Tongue (tissue), 2 donors: Measurements from ENCODE around the gene GRIA1. TPM values are rescaled to one million over a fixed set of nuclear protein-coding genes. Genes with fewer than 3 reads are reported as not detected.

ENCODE experiments used
- DNase-seq: peaks from one replicate; pipeline ENCODE4 v3.0.0-alpha.2; 2015
- total RNA-seq: library from RNA; depleted of rRNA; stranded (reverse); fragments of >200 nt; gene quantifications from one replicate; pipeline ENCODE4 v1.2.3, GENCODE V29; 2014

GRIA1 gene
- total RNA-seq, 1 donor from 2014 or later, result 3.0 TPM

DNA sequence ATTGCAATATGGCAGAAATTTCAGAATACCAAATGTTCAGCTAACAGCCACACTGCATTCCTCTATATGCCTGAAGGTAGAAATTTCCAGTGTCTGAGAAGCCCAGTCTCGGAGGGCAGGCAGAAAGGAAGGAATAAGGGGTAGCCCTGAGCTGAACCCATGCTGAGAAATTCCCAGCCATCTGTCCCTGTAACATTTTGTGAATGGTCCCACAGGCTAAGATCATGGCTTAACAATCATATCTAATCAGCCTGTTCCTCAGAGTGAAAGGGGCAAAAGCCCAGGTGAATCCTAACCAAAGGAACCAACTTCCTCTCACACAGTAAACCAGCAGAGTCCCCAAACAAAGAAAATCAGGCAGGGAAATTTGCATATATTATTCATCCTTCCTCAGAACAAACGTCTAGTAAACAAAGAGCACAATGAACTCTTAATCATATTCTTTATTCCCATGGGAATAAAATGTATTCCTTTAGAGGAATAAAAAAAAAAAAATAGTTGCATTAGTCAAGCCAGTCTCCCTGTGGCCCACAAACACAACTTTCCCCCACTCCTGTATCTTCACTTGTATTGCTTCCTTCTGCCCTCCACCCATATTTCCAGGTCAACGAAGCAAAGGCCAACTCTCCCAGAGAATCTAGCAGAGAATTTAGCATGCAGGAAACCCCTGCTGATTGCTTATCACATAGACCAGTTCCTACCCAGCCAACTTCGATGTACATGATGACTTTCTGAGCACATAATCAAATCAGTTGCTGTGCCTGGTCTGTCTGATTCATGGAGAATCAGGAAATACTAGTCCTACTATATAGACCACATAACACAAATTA is 290.6 kb downstream of the GRIA1 start:
- no peak for DNase-seq

GRCh38 chr5:153782589-153783361 is 292.3 kb downstream of the GRIA1 start:
- no peak for DNase-seq

DNA sequence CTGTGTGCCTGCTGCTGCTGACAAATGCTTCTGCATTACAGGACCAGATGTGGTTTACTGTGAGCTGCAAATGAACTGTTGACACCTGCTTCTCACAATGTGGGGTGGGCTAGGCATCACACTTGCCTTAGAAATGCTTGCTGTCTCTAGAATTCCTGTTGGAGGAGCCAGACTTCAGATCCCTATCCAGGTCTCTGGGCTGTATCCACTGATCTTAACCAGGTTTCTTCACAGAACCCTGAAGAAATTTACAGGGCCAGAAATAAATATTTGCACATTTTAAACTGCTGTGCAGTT is 292.8 kb downstream of the GRIA1 start:
- DNase-seq, result no peak

GRCh38 chr5:153784277-153784676 is 293.8 kb downstream of the GRIA1 start:
- DNase-seq, result no peak

DNA sequence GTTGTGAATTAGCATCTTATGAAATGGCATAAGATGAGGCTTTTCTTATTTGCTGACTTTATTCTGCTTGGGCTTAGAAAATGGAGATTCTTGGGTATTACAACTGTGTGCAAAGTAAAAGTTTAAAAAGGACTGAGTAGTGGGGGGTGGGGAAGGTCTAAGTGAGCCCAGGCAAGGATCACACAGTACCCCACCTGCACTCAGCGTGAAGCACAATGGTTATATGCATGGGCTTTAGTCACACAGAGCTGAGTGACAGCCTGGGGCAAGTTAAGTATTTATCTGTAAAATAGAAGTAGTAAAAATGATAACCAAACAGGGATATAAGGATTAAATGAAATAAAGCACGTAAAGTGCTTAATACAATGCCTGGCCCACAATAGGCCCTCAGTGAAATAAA is 300.9 kb downstream of the GRIA1 start:
- no peak for DNase-seq

DNA sequence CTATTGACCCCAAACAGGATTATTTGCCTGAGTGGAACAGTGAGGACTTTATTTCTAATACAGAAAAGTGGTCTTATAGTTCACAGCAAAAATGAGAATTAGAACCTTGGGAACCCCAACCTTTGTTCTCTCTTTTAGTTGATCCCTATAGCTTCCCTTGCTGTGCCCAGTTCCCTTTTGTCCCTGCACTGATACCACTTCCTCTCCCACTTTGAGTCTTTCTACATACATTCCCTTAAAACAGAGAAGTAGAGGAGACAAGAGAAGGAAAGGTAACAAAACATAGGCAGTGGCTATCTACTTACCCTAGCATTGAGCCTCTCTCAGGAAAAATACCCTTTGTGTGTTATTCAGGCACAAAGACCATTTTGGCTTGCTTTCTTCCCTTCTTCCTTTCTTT is 301.8 kb downstream of the GRIA1 start:
- no peak for DNase-seq

GRCh38 chr5:153793699-153794098 is 303.2 kb downstream of the GRIA1 start:
- DNase-seq, result no peak

GRCh38 chr5:153794327-153794726 is 303.9 kb downstream of the GRIA1 start:
- no peak for DNase-seq

DNA sequence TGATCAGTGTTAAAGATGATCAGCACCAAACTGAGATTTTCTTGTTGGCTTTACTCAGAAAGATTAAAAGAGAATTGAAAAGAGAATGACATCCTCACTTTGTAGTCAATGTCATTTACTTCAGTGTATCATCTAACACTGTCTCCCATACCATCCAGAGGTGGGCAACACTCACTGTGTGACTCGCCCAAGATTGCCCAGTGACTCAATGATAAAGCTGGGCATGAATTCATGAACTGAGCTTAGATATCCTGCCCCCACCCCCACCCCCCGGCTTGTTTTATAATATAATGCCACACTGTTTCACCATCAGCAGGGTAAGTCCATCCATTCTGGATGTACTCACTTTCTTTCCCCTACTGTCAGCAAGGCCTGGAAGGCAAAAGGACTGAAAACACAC is 306.1 kb downstream of the GRIA1 start:
- no peak for DNase-seq

DNA sequence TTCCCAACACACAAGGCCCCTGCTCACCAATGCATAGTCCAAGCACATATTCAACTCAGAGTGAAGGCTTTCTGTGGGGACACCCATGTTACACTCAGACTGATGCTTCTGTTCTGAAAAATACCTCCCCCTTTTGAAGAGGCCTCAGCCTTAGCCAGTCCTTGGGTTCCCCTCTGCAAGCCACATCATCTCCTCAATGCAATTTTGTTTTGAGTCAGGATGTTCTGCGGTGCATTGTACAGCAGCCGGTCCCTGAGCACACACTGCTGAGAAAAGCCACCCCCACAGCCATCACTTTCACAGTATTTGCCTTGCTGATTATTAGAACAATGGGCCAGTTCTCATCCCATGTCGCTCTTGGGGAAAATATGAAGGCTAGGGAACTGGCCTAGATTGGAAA is 307.0 kb downstream of the GRIA1 start:
- DNase-seq, result no peak

DNA sequence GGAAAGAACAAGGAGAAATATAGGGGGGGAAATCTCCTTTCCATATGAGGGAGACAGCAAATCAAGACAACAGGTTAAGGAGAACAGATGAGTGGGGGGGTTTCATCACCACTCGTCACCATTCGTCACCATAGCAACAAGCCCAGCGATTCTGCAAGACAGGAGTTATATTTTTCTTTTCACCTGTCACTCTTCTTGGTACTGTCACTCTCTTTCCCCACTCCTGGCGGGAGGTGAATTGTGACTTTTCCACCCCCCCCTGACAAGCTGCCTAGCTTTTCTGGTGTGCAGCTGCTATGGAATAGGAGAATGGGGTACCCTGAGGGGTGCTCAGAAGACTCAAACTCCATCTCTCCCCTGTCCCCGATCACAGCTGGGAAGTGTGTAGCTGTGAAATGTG is 308.4 kb downstream of the GRIA1 start:
- peak; percentile 8 for DNase-seq

- DNase-seq, result no peak
Observed at GRCh38 chr5:153799466-153799865, 309.0 kb downstream of the GRIA1 start.

- no peak for DNase-seq
Observed at GRCh38 chr5:153802050-153802821, 311.8 kb downstream of the GRIA1 start.

GRCh38 chr5:153807801-153808200 is 317.3 kb downstream of the GRIA1 start:
- DNase-seq, result no peak

DNA sequence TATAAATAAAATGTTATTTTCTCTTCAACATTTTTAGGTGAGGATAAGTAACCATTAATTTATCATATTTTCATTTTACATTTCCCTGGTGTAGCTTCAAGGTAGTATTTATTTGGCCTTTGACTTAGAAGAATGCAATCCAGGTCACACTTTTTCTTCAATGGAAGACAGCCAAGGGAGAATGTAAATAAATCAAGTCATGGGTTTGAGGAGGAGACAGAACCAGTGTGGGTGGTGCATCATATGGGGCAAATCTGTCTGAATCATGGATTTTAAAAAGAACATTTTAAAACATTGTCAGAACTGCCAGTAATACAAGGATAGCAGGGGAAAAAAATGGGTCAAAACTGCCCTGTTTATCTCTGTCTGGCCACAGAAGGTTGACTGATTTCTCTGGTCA is 318.7 kb downstream of the GRIA1 start:
- DNase-seq, result no peak

- no peak for DNase-seq
Observed at GRCh38 chr5:153813901-153814300, 323.4 kb downstream of the GRIA1 start.

DNA sequence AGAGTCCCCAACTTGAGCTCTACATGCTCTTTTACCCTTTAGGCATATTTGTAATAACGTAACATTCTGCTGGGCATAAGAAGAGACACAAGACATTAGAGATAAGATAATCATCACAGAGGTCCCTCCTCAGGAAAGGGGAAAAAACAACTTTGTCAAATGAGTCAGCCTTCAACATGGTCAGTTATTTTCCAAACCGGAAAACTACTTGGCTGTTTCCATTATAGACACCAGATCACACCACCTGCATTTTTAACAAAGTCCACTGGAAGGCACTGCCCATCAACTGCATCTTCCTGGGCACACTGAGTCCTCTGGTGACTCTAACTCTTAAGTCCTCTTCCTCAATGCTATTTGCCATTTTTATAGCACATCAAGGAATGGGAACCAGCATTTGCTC is 326.4 kb downstream of the GRIA1 start:
- no peak for DNase-seq

DNA sequence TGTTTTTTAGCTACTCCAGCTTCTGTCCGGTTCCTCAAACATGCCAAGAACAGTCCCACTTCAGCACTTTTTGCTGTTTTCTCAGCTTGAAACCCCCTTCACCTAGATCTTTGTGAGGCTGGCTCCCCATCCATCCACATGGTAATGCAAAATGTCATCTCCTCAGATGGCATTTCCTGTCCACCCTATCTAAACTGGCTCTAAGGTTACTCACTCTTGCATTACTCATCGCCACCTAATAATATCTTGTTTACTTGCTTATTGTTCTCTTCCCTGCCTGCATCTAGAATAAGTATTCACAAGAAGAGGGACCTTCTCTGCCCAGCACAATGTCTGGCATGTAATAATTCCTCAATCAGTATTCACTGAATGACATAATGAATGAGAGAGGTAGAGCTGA is 328.2 kb downstream of the GRIA1 start:
- no peak for DNase-seq

- no peak for DNase-seq
Observed at GRCh38 chr5:153823036-153823435, 332.6 kb downstream of the GRIA1 start.

DNA sequence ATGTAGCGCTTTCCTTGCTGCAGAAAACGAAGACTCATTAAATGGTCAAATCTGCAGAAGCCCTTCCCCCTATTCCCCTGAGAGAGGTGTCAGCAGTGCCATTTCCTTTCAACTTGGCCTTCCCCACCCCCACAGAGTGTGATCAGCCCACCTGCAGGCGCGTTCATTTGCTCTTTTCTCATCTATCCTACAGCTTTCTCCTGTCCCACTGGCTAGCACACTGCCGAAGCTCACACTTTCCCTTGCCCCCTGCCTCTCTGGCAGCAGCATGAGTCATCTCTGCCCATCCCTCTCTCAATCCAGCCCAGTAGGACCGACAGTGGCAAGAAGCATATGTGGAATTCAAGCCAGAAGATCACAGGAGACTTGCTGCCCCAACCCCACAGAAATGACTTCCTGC is 334.4 kb downstream of the GRIA1 start:
- DNase-seq, result no peak

GRCh38 chr5:153827397-153827796 is 336.9 kb downstream of the GRIA1 start:
- DNase-seq, result peak; percentile 26

DNA sequence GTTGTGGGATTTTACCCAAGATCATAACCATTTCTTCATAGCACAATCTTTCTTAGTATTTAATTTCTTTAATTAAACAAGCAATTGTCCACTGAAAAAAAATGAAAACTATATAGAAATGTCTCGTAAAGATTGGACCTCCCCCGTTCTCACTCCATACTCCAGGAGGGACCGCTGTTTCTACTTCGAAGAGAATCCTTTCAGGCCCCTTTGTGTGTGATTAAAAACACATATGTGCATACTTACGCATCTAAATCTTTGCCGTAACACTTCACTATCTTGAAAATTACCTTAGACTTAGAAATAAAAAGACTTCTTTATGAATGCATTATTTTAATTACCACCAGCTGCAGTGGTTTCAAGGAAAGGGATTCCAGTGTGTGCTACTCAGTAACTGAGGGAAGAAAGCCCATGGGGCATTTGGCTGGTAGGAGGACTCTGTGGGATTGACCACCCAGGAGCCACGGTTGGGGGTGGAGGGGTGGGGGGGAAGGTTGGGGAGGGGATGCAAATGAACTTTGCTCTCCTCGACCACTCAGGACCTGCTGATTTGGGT is 339.1 kb downstream of the GRIA1 start:
- no peak for DNase-seq

- peak; percentile 16 for DNase-seq
Observed at GRCh38 chr5:153831973-153832372, 341.5 kb downstream of the GRIA1 start.
